NCI-H526 treated with DMSO at 0.1 percent for 48 hours (cell line): ENCODE measurements around the gene ADAMTS18.
"Not testable (repeated sequence)": the region's sequence is repeated elsewhere in the genome, so short reads cannot be mapped to it uniquely, and the experiment has no call there.

Experiments used
- DNase-seq: peaks from one replicate; lab custom pipeline; 2025; lab: John Stamatoyannopoulos, UW

ADAMTS18 gene

DNA sequence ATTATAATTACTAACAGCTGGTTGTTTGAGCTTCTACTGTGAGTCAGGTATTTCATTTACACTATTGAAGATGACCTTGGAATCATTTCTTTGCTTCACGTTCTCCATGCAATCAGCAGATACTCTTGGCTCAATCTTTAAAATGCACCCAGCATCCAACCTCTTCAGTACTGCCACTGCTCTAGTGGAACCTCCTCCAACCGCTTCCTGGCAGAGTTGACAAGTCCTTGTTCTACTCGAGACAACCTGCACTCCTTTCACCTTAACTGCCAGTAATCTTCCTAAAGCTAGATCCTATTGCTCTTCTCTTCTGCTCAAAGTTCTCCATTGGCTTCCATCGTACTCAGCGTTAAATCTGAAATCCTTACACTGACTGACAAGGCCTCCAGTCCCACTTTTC, 149.2 kb downstream of the ADAMTS18 start:
- no peak for DNase-seq

GRCh38 chr16:77282345-77282744, 152.5 kb downstream of the ADAMTS18 start:
- DNase-seq, result no peak

DNA sequence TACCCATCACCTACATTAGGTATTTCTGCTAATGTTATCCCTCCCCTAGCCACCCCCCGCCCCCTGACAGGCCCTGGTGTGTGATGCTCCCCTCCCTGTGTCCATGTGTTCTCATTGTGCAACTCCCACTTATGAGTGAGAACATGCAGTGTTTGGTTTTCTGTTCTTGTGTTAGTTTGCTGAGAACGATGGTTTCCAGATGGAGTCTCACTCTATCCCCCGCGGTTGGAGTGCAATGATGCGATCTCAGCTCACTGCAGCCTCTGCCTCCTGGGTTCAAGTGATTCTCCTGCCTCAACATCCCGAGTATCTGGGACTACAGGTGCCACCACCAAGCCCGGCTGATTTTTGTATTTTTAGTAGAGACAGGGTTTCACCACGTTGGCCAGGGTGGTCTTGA, 155.5 kb downstream of the ADAMTS18 start:
- DNase-seq, result not testable (repeated sequence)

GRCh38 chr16:77277571-77277970, 157.3 kb downstream of the ADAMTS18 start:
- no peak for DNase-seq

DNA sequence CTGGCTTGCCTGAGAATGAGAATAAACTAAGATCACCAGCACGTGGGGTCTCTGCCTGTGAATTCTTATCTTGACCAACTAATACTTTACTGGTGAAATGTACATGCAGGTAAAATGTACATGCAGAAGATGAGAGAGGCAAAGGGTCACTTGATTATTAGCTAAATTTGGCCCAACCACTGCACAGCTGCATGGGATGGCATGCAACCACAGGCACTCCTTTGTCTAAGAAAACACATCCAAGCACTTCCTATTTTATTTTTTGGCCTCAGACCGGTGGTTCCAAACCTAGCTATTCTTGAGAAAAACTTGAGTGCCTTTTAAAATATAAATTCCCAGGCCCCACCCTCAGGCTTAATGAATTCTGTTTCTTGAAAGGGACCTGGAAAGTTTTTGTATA, 157.7 kb downstream of the ADAMTS18 start:
- no peak for DNase-seq

- no peak for DNase-seq
These were observed 158.2 kb downstream of the ADAMTS18 start for GRCh38 chr16:77276661-77277060.

DNA sequence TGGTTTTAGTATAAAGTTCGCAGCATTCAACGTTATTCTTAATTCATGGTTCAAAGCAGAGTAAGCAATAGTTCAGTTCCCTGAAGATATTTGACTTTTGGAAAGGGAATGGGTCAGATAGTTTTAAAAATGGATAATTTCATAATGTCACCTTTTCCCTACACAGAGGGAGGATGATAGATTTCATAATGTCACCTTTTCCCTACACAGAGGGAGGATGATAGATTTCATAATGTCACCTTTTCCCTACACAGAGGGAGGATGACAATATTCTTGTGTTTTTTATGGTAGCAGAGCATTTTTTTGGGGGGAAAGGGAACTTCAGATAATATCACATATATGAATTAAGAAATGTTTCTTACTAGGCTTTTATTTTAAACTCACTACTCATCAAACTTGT, 159.5 kb downstream of the ADAMTS18 start:
- not testable (repeated sequence) for DNase-seq

DNA sequence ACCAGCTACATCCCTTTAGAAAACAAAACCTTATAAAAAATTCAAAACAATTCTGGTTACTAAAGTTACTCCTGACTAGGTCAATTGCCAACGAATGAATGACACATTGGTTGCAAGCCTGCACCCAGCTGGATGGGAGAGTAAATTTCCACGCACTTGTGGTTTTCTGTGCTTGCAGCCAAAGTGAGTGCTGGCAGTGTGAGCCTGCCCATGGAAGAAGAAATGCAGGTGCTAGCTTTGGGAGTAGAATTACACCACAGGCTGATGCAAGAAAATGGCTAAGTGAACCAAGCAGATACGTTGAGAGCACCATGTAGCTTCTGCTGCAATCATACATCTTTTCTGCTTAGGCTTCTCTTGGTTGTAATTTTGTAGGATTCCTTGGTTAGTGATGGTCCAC, 161.0 kb downstream of the ADAMTS18 start:
- DNase-seq, result no peak

DNA sequence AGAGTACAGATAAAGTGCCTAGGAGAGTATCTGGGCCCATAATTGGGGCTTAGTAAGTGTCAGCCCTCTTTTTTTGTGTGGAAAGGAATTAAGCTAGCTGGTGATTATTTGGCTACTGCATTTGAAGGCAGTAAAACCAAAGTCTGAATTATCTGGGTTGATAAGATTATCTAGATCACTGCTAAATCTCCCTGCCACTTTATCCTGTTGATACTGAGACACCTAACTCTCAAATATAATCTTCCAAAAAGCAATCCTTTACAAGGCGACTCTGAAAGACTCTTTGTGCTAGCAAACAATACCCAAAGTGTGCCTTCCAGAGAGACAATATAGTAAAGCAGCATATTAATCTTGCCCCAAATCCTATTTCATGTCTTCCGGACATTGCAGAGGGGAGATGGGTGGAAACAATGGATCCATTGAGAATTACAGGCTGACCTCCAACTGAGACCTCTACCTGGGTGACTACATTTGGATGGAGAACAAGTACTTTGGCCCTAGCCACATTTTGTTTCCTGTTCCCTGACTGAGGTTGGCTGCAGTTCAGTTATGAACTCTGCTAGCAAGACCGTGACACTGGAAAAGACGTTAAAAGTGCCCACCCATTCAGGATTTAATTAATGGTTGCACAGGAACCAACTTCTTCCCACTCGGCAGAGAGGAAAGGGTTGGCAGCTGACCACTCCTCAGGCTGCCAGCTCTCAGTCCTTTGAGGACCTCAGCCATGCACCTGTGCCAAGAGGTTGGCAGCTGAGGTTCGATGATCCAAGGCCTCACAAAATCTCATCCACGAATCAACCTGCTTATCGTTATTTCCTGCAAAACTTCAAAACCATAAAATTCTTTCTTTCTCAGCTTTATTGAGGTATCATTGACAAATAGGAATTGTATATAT, 163.1 kb downstream of the ADAMTS18 start:
- DNase-seq, result no peak

GRCh38 chr16:77266185-77266584, 168.6 kb downstream of the ADAMTS18 start:
- DNase-seq, result not testable (repeated sequence)

- no peak for DNase-seq
These were observed 171.9 kb downstream of the ADAMTS18 start for GRCh38 chr16:77262971-77263370.

DNA sequence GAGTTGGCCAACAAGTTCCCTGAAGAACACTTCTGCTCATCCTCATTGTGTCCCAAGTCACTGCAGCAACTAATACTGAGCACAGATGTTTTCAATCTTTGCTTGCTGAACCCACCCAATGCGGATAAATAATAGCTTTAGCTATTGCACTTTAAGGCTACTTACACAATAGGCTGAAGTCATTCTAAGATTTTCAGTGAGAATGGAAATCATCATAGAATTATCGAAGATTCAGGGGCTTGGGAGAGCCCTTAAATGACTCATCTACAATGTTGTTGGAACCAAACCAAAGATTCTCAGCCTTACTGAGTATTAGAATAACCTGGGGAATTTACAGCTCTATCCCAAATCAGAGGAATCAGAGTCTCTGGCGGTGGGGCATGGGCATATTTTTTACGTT, 184.4 kb downstream of the ADAMTS18 start:
- DNase-seq, result no peak

- no peak for DNase-seq
These were observed 188.7 kb downstream of the ADAMTS18 start for GRCh38 chr16:77246150-77246549.

GRCh38 chr16:77242471-77242870, 192.4 kb downstream of the ADAMTS18 start:
- DNase-seq, result not testable (repeated sequence)

DNA sequence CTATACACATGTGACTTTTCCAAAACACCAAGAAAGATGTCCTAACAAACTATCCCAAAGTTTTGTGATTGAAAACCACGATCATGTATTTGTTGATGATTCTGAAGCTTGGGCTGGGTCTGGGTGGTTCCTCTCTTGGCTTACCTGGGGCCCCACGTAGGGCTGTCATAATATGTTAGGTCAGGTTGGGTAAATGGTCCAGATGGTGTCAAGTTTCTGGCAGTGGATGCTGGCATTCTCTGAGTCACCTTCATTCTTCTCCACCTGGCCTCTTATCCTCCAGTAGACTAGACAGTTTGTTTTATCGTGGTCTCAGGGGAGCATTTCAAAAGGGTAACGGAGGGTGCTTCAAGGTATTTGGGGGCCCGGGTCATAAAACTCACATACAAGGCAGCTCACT, 196.2 kb downstream of the ADAMTS18 start:
- peak; percentile 36 for DNase-seq

DNA sequence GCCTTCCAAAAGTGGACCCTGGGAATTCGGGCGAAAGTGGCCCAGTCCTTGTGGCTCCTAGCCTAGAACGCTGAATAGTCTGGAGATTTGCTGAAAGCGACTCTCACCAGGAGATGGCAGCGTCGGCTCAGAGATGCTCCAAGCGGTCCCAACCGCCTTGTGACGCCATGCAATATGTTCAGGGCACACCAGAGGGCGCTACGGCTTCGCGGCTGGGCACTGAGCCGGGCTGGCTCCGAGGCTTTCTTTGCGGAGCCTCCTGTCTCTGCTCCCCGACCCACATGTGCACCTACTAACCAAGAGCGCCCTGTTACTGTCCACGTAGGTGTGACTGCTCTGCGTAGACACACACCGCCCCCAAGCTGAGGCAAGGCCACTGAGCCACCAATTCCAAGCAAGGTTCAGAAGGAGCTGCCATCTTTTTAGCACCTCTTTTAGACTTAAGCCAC, 198.7 kb downstream of the ADAMTS18 start:
- peak; percentile 59 for DNase-seq

DNA sequence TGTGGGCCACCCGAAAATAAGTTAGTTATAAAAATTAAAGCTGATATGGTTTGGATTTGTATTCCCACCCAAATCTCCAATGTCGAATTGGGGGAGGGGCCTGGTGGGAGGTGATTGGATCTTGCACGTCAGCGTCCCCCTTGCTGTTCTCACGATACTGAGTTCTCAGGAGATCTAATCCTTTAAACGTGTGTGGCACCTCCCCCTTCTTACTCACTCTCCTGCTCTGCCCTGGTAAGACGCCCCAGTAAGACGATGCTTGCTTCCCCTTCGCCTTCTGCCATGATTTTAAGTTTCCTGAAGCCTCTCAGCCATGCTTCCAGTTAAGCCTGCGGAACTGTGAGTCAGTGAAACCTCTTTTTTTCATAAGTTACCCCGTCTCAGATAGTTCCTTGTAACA, 200.2 kb downstream of the ADAMTS18 start:
- DNase-seq, result no peak

DNA sequence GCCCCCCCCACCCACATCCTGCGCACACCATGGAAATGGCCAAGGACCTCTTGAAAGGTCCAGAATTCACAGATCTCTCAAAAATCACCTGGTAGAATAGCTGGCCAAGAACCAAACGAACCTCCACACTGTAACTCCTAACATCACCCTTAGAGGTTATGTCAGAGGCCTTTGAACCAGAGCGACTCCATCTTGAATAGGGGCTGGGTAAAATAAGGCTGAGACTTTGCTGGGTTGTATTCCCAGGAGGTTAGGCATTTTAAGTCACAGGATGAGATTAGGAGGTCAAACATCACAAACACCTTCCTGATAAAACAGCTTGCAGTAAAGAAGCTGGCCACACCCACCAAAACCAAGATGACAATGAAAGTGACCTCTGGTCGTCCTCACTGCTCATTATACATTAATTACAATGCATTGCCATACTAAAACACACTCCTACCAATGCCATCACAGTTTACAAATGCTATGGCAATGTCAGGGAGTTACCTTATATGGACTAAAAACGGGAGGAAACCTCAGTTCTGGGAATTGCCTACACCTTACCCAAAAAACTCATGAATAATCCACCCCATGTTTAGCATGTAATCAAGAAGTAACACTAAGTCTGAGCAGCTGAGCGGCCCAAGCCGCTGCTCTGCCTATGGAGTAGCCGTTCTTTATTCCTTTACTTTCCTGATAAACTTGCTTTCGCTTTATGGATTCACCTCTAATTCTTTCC, 200.9 kb downstream of the ADAMTS18 start:
- DNase-seq, result no peak
